H9 (cell line): ENCODE measurements around the gene MAST2. TPM values are rescaled to one million over a fixed set of nuclear protein-coding genes. Genes with fewer than 3 reads are reported as not detected.

Experiments
- DNase-seq: peaks from one replicate; pipeline ENCODE4 v3.0.0-alpha.2; 2017
- H2AFZ ChIP-seq: one replicate; pipeline ENCODE4 v1.6.1; 2013; ENCODE audit warnings: mild to moderate bottlenecking, low read length, control low read depth, moderate library complexity
- H2AK5ac ChIP-seq: 2 replicates; pipeline ENCODE4 v1.6.1; 2013; ENCODE audit warnings: low read length, control low read depth, mixed read lengths; ENCODE audit not compliant: insufficient read length
- H2BK120ac ChIP-seq: one replicate; pipeline ENCODE4 v1.6.1; 2013; ENCODE audit warnings: low read depth, mild to moderate bottlenecking, low read length, control low read depth, inconsistent platforms; ENCODE audit not compliant: poor library complexity, severe bottlenecking
- H2BK12ac ChIP-seq: 2 replicates; pipeline ENCODE4 v1.6.1; 2013; ENCODE audit warnings: low read length, control low read depth, mixed read lengths, low read depth; ENCODE audit not compliant: insufficient read length
- H2BK15ac ChIP-seq: 2 replicates; pipeline ENCODE4 v1.6.1; 2013; ENCODE audit warnings: low read depth, low read length, control low read depth
- H2BK20ac ChIP-seq: one replicate; pipeline ENCODE4 v1.6.1; 2013; ENCODE audit warnings: low read depth, mild to moderate bottlenecking, low read length, control low read depth, inconsistent platforms; ENCODE audit not compliant: poor library complexity, severe bottlenecking
- H2BK5ac ChIP-seq: 2 replicates; pipeline ENCODE4 v1.6.1; 2013; ENCODE audit warnings: low read length, control low read depth, mixed read lengths; ENCODE audit not compliant: insufficient read length
- H3K14ac ChIP-seq: 2 replicates; pipeline ENCODE4 v1.6.1; 2013; ENCODE audit warnings: low read length, control low read depth; ENCODE audit not compliant: insufficient read depth
- H3K18ac ChIP-seq: 2 replicates; pipeline ENCODE4 v1.6.1; 2013; ENCODE audit warnings: low read depth, mild to moderate bottlenecking, mixed read lengths, low read length, control low read depth; ENCODE audit not compliant: insufficient read length
- H3K23ac ChIP-seq: 2 replicates; pipeline ENCODE4 v1.6.1; 2013; ENCODE audit warnings: low read length, control low read depth, mixed read lengths, low read depth; ENCODE audit not compliant: insufficient read length
- H3K23me2 ChIP-seq: 2 replicates; pipeline ENCODE4 v1.6.1; 2013; ENCODE audit warnings: low read depth, mild to moderate bottlenecking, mixed read lengths, low read length, control low read depth; ENCODE audit not compliant: insufficient read length, poor library complexity, severe bottlenecking
- H3K27ac ChIP-seq: 2 replicates; pipeline ENCODE4 v1.5.1; 2013; ENCODE audit warnings: low read length, control low read depth, mixed read lengths, low read depth; ENCODE audit not compliant: insufficient read length
- H3K27me3 ChIP-seq: 2 replicates; pipeline ENCODE4 v1.6.1; 2013; ENCODE audit warnings: low read length, control low read depth, inconsistent platforms; ENCODE audit not compliant: insufficient read depth
- H3K4ac ChIP-seq: 2 replicates; pipeline ENCODE4 v1.6.1; 2013; ENCODE audit warnings: low read depth, mild to moderate bottlenecking, control low read depth, inconsistent platforms, low read length, moderate library complexity
- H3K4me1 ChIP-seq: 2 replicates; pipeline ENCODE4 v1.6.1; 2013; ENCODE audit warnings: low read length, control low read depth, inconsistent platforms; ENCODE audit not compliant: insufficient read depth
- H3K4me2 ChIP-seq: 2 replicates; pipeline ENCODE4 v1.6.1; 2013; ENCODE audit warnings: low read length, control low read depth, mixed read lengths; ENCODE audit not compliant: insufficient read length, insufficient read depth
- H3K56ac ChIP-seq: 2 replicates; pipeline ENCODE4 v1.6.1; 2013; ENCODE audit warnings: low read depth, mild to moderate bottlenecking, mixed read lengths, low read length, control low read depth; ENCODE audit not compliant: insufficient read length
- H3K79me1 ChIP-seq: 2 replicates; pipeline ENCODE4 v1.6.1; 2013; ENCODE audit warnings: low read depth, mild to moderate bottlenecking, moderate library complexity, low read length, control low read depth, inconsistent platforms; ENCODE audit not compliant: insufficient read depth, poor library complexity, severe bottlenecking
- H3K79me2 ChIP-seq: 2 replicates; pipeline ENCODE4 v1.6.1; 2013; ENCODE audit warnings: low read length, control low read depth, inconsistent platforms; ENCODE audit not compliant: insufficient read depth
- H3K9ac ChIP-seq: 2 replicates; pipeline ENCODE4 v1.6.1; 2013; ENCODE audit warnings: low read length, control low read depth, mixed read lengths; ENCODE audit not compliant: insufficient read length; ENCODE audit errors: extremely low read depth
- H3K9me3 ChIP-seq: one replicate; pipeline ENCODE4 v1.6.1; 2013; ENCODE audit warnings: low read depth, low read length, inconsistent platforms; ENCODE audit not compliant: control insufficient read depth
- H3T11ph ChIP-seq: one replicate; pipeline ENCODE4 v1.6.1; 2013; ENCODE audit warnings: mild to moderate bottlenecking, low read length, control low read depth, inconsistent platforms
- H4K20me1 ChIP-seq: one replicate; pipeline ENCODE4 v1.6.1; 2013; ENCODE audit not compliant: control insufficient read depth, insufficient read length, insufficient read depth
- H4K5ac ChIP-seq: 2 replicates; pipeline ENCODE4 v1.6.1; 2013; ENCODE audit warnings: low read depth, mild to moderate bottlenecking, mixed read lengths, low read length, control low read depth; ENCODE audit not compliant: insufficient read length
- H4K8ac ChIP-seq: replicated peaks from 2 replicates; pipeline ENCODE4 v1.6.1; 2013; ENCODE audit warnings: low read length, control low read depth, mixed read lengths, low read depth; ENCODE audit not compliant: insufficient read length
- H4K91ac ChIP-seq: 2 replicates; pipeline ENCODE4 v1.6.1; 2013; ENCODE audit warnings: low read depth, mild to moderate bottlenecking, moderate library complexity, mixed read lengths, low read length, control low read depth; ENCODE audit not compliant: insufficient read length
- H3K27ac Mint-ChIP-seq, 3 experiments: 2 replicates in 2 of 3; 3 replicates in 1 of 3; pipeline ENCODE4 v1.8.0; 2020 to 2021; ENCODE audit warnings: mixed read lengths in 3 of 3, mild to moderate bottlenecking in 1 of 3, moderate library complexity in 1 of 3
- H3K27me3 Mint-ChIP-seq: 2 replicates; pipeline ENCODE4 v1.8.0; 2021; ENCODE audit warnings: low read depth, mild to moderate bottlenecking, moderate library complexity, mixed read lengths
- H3K36me3 Mint-ChIP-seq, 3 experiments: 2 replicates in 2 of 3; 3 replicates in 1 of 3; pipeline ENCODE4 v1.8.0; 2020 to 2021; ENCODE audit warnings: low read depth in 3 of 3, mixed read lengths in 3 of 3; ENCODE audit not compliant: insufficient read depth in 1 of 3
- H3K4me1 Mint-ChIP-seq, 2 experiments: 2 replicates each; pipeline ENCODE4 v1.8.0; 2020; ENCODE audit warnings: mixed read lengths in 2 of 2
- H3K4me3 Mint-ChIP-seq, 2 experiments: 2 replicates in 1 of 2; 3 replicates in 1 of 2; pipeline ENCODE4 v1.8.0; 2020 to 2021; ENCODE audit warnings: mild to moderate bottlenecking in 2 of 2, mixed read lengths in 2 of 2, moderate library complexity in 1 of 2
- H3K9me3 Mint-ChIP-seq, 2 experiments: 2 replicates in 1 of 2; 3 replicates in 1 of 2; pipeline ENCODE4 v1.8.0; 2020; ENCODE audit warnings: mild to moderate bottlenecking in 2 of 2, mixed read lengths in 2 of 2, moderate library complexity in 1 of 2
- WGBS: extraction: QIAGEN DNeasy Blood & Tissue Kit; methylation state at CpG from one replicate; pipeline ENCODE4 v1.1.7; 2013; ENCODE audit warnings: missing lambda C conversion rate, low lambda C conversion rate, mixed read lengths; ENCODE audit not compliant: insufficient read length; ENCODE audit errors: extremely low coverage; 5-methylcytosine and 5-hydroxymethylcytosine counted together
- total RNA-seq: library from RNA; stranded (reverse); gene quantifications from 2 replicates; pipeline ENCODE4 v1.2.1, GENCODE V29; 2021
- TF ChIP-seq, protein P1 (sequence below): fragments of 200-600 bp; sonication (generic); conservative IDR thresholded peaks from 3 replicates; pipeline ENCODE4 v1.8.0; 2021; ENCODE audit warnings: antibody characterized with exemption, mild to moderate bottlenecking

The MAST2 gene
- total RNA-seq, 1 experiment from 2014 or later, result 28.8 TPM

DNA sequence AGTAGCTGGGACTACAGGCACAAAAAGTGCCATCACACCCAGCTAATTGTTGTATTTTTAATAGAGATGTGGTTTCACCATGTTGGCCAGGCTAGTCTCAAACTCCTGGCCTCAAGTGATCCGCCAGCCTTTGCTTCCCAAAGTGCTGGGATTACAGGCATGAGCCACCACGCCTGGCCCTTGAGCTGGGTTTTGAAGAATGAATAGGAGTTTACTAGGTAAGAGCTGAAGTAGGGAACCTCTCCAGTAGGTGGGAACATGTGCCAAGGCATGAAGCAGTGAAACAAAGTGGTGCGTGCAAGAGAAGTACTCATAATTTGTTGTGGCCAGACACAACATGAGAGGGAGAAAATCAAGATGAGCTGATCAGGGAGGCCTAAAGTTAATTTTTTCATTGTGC, 55.8 kb downstream of the MAST2 start:
- no peak overlapping the region for H2BK120ac ChIP-seq
- H3K27me3 ChIP-seq, result no peaks in the 10 kb centered on the region
- no peak overlapping the region for H2AK5ac ChIP-seq
- no peak overlapping the region for H2BK15ac ChIP-seq
- H3K27ac Mint-ChIP-seq, result peak overlapping the region in 2 of 3 experiments; percentile 36 to 78; a peak in 3 of 7 replicates
- H3K79me1 ChIP-seq, result no peaks in the 10 kb centered on the region
- H3K4me3 Mint-ChIP-seq, result no peak overlapping the region
- no peak overlapping the region for H3K14ac ChIP-seq
- no peak overlapping the region for H4K8ac ChIP-seq
- H4K5ac ChIP-seq, result no peak overlapping the region
- TF ChIP-seq, protein P1, sequence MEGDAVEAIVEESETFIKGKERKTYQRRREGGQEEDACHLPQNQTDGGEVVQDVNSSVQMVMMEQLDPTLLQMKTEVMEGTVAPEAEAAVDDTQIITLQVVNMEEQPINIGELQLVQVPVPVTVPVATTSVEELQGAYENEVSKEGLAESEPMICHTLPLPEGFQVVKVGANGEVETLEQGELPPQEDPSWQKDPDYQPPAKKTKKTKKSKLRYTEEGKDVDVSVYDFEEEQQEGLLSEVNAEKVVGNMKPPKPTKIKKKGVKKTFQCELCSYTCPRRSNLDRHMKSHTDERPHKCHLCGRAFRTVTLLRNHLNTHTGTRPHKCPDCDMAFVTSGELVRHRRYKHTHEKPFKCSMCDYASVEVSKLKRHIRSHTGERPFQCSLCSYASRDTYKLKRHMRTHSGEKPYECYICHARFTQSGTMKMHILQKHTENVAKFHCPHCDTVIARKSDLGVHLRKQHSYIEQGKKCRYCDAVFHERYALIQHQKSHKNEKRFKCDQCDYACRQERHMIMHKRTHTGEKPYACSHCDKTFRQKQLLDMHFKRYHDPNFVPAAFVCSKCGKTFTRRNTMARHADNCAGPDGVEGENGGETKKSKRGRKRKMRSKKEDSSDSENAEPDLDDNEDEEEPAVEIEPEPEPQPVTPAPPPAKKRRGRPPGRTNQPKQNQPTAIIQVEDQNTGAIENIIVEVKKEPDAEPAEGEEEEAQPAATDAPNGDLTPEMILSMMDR, result no peak
- H2BK12ac ChIP-seq, result no peak overlapping the region
- H3K4me2 ChIP-seq, result no peak overlapping the region
- no peaks in the 10 kb centered on the region for H3K23me2 ChIP-seq
- no peak overlapping the region for H3K9ac ChIP-seq
- no peaks in the 10 kb centered on the region for H3K27me3 Mint-ChIP-seq
- H3K56ac ChIP-seq, result no peak overlapping the region
- DNase-seq, result no peak
- no peaks in the 10 kb centered on the region for H3K4me1 ChIP-seq
- no peak overlapping the region for H4K91ac ChIP-seq
- no peak overlapping the region for H3K18ac ChIP-seq
- H2BK5ac ChIP-seq, result no peak overlapping the region
- no peak overlapping the region for H2AFZ ChIP-seq
- H3K23ac ChIP-seq, result no peak overlapping the region
- no peak overlapping the region for H3T11ph ChIP-seq
- peaks cover 0 to 5% (median 1%) of the 10 kb centered on the region in 3 experiments; a peak in 2 of 7 replicates for H3K36me3 Mint-ChIP-seq
- H4K20me1 ChIP-seq, result no peaks in the 10 kb centered on the region
- H2BK20ac ChIP-seq, result no peak overlapping the region
- peaks cover 4% of the 10 kb centered on the region; the same call in 1 of the 2 replicates for H3K79me2 ChIP-seq
- no peak overlapping the region for H3K27ac ChIP-seq
- H3K4me1 Mint-ChIP-seq, result peaks cover 11% of the 10 kb centered on the region in 2 experiments
- no CpG with 5 or more reads among the region's 3 CpGs for WGBS
- H3K9me3 Mint-ChIP-seq, result peaks cover 0 to 3% of the 10 kb centered on the region in 2 experiments; a peak in 2 of 5 replicates
- H3K9me3 ChIP-seq, result no peaks in the 10 kb centered on the region
- H3K4ac ChIP-seq, result no peak overlapping the region
